Measurements from ENCODE around the gene VDR. TPM values are rescaled to one million over a fixed set of nuclear protein-coding genes. Genes with fewer than 3 reads are reported as not detected.

VDR gene
- total RNA-seq = 8.5 and 12.2 TPM in 2 replicates

GRCh38 chr12:47904713-47905709 lies at the start of gene VDR:
VDR (minus strand) TSS chr12:47904994; CDS start chr12:47879113, 25,881 bp downstream.

GRCh38 chr12:47819896-47820630 lies 84.7 kb downstream of the VDR start, which contains the start of gene HDAC7:
HDAC7 (minus strand) TSS chr12:47819903; CDS start chr12:47819785, 118 bp downstream.

Other genes with a start within 250 kb of the VDR start
- 18.4 and 30.8 TPM in 2 replicates for gene RPAP3, start 199.0 kb downstream of the VDR start, total RNA-seq
- under 0.01 and 0.14 TPM in 2 replicates for gene ENDOU, start 179.5 kb downstream of the VDR start, total RNA-seq
- gene RAPGEF3, start 146.1 kb downstream of the VDR start, total RNA-seq = 4.2 and 6.1 TPM in 2 replicates
- gene SLC48A1, start 131.8 kb downstream of the VDR start, total RNA-seq = 10.1 and 11.1 TPM in 2 replicates
- 23.2 and 47.6 TPM in 2 replicates for gene HDAC7, start 85.1 kb downstream of the VDR start, total RNA-seq
- gene TMEM106C, start 58.6 kb upstream of the VDR start, total RNA-seq = 95.4 and 115 TPM in 2 replicates
- gene COL2A1, start 99.5 kb upstream of the VDR start, total RNA-seq = 0.18 TPM in 1 of 2 replicates, not detected in the other
- 13.7 and 14.7 TPM in 2 replicates for gene SENP1, start 201.1 kb upstream of the VDR start, total RNA-seq
- gene PFKM, start 214.4 kb upstream of the VDR start, total RNA-seq = 97.2 and 108 TPM in 2 replicates

Measured in smooth muscle cell of the umbilical artery (primary cell).